Stimulated activated CD8-positive, alpha-beta memory T cell treated with anti-CD3 and anti-CD28 coated beads, Interleukin-7, amount 100 ng/mL, for 24 hours (primary cell): ENCODE results near the gene TRMU.
A peak's percentile ranks its signal among the peaks of the same experiment; 100 is the strongest.

Experiments used
- DNase-seq: peaks from one replicate; pipeline ENCODE4 v3.0.0-alpha.2; 2020; ENCODE audit warnings: low read depth

TRMU gene

DNA sequence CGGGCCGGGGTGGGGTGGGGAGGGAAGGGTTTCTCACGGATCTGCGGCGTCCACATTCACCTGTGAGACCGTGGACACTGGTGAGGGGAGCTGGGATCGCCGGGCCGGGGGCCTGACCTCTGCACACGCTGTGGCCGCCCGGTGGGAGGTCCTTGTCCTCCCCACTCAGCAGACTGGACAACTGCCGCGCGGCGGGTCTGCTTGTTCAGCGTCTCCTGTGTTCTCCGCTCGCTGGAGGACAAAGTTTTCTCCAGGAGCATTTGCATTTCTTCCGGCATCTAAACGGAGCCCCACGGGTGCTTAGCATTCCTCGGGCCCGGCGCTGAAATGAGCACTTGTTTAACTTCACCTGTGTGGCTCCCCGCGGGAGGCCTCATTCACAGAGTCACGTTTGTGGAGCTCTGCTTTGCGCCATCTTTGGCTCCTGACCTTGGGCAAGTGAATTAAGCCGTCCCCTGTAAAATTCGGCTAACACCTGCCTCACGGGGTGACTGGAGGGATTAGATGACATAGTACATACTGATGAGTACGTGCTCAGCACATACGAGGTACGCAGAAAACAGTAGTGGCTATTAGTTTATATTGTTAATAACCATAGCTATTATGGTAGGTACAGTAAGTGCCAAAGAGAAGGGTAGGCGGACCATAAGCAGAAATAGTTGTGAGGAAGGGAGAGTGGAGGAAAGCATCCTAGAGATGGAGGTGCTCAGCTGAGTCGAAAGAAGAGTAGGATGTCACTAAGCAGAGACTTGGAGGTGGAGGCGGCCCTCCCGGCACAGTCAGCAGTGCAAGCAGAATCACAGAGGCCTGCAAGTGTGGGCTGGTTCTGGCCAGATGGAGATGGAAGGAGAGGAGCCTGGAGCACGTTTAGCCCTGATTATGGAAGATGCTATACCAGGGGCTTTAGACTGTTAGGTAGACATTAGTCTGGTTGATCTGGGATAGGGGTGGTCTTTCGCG, 885 bp downstream of the TRMU start:
- no peak for DNase-seq

DNA sequence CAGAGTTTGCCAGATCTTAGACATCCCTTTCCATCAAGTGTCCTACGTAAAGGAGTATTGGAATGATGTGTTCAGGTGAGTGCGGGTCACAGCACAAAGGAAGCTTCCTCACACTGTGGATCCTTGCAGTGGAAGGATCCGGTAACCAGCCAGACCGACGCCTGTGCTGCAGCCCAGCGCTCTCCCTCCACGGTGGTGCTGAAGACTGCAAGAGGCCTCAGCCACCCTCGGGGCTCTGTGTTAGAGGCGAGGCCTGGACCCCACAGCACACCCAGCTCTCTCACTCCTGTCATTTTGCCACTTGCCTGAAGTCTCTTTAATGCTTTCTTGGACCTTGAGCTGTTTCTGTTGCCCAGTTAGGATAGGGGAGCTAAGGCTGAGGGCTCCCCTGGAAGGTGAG, 2.4 kb downstream of the TRMU start:
- no peak for DNase-seq

DNA sequence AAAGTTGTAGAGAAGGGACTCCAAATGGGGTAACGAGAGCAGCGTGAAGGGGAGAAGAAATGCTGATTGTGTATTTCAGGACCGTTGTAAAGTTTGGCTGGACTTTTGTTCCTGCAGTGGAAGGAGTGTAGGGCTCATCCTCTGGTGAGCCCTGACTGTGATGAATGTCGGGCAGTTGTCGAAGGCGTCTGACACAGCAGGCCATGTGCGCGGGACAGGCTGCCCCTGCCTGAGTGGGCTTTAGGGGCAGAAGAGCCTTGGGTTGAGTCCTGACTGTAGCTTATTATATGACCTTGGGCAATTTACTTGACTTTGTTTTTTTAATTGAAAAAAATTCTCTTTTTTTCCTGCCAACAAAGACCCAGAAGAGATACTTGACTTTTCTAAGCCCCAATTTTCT, 3.1 kb downstream of the TRMU start:
- no peak for DNase-seq

DNA sequence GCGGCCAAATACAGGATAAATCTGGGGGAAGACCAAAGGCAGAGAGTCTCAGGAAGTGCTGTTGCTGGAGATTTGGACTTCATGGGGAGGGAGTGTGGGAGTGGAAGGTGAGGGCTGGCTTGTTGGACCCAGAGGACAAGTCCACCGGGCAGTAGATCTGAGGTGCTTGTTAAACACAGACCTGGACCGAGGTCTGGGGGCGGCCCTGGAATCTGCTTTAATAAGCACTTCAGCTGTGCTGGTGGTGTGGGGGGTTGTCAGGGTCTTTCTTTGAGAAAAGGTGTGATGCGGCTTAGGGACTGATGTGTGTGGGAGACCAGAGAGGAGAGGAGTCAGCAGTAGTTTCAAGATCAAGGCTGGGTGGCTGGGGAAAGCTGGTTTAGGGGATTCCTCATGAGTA, 4.4 kb downstream of the TRMU start:
- DNase-seq, result no peak

DNA sequence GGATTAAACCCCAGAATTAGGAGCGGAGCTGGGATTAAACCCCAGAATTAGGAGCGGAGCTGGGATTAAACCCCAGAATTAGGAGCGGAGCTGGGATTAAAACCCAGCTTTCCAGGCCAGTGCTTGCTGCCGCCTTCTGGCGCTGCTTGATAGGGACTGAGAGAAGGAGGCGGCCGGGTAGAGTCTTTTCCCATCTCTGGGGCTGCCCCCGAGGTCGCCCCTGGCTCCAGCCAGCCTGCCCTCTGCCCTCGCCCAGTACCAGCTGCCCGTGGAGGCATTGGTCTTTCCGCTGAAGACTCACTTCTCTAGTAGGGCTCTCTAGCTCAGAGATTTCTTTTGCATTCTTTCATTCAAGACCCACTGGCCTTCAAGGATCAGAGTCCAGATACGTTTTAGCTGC, 5.2 kb downstream of the TRMU start:
- DNase-seq, result no peak

DNA sequence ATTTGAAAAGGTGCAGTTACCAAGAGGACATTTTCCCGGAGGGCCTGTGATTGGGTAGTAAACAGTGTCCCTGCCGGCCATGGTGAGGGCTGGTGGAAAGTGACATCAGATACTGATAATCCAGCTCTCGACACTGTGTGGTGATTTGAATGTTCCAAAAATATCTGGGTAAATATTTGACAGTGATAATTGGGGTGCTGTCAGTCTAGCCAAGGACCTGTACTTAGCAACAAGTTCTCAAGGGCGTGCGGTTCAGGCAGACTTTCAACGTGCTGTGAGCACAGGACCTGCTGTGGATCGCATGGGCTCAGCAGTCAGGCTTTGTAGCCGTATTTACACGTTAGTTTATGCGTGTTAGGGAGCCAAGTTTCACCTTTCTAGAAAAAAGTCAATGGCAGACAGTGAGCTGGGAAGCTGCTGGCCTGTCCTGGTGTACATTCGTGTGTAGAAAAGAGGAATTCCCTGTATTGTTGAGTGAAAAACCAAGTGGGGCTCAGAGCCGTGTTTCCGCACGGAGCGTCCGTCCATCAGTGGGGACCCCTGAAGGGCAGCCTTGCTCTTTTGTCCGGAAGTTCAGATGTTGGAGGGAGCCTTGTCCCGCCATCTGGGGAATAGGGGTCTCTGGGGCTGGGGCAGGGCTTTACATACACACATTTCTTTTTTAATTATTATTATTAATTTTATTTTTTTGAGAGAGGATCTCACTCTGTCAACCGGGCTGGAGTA, 11.3 kb downstream of the TRMU start:
- no peak for DNase-seq

DNA sequence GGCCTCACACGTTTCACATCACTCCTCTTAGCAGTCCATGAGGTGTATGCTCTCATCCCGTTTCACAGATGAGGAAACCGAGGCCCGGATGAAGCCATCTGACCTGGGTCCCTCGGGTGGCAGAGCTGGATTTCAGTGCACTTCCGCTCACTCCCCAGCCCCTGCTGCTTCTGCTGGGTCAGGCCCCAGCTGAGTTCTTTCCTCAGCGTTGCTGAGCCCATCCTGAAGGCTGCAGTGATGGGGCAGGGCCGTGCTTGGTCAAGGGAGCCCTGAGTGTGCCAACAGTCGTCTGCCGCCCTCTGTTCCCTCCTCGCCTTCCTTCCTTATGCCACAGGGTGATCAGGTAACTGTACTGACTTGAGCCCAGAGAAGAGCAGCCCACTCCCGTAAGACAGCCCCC, 12.1 kb downstream of the TRMU start:
- no peak for DNase-seq

DNA sequence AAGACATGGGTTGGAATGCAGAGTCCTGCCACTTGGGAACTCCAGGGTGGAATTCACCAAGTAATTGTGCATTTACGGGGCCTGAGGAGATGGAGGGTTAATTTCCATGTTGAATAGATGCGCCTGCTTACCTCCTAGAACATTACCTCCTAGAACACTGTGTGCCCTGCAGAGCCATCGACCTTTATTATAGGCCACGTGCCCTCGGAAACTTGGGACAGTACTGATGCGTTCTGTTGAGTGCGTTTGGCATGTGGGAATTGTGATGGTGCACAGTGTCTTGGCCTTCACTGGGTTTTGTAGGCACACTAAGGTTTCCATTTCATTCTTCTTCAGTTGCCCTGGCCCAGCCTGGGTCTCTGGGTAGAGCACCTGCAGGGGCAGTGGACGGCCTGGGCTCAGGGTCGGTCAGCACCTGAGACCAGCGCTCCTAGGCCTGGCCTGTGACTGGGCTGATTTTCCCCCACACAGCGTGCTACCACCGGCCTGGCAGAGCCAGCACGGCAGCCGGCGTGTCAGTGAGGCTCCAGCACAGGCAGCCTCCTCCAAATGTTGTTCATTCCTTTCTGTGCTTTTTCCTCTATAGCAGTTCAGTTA, 12.7 kb downstream of the TRMU start:
- DNase-seq, result no peak

DNA sequence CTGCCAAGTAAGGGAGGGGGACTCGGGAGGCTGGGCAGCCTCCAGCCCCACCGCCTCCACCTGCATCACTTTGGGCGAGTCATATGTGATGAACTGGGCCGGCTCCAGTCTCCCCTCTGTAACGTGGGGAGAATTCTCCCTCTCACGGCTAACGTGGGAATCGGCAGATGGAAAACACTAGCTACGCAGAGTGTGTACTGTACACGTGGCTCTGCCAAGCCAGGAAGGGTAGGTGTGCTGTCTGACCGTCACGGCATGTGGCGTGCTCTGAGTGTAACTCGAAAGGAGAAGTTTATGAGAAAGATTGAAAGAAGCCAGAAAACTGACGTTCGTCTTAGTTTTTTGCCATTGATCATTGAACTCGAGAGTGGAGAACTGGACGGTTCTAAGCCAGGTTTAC, 13.7 kb downstream of the TRMU start:
- no peak for DNase-seq

DNA sequence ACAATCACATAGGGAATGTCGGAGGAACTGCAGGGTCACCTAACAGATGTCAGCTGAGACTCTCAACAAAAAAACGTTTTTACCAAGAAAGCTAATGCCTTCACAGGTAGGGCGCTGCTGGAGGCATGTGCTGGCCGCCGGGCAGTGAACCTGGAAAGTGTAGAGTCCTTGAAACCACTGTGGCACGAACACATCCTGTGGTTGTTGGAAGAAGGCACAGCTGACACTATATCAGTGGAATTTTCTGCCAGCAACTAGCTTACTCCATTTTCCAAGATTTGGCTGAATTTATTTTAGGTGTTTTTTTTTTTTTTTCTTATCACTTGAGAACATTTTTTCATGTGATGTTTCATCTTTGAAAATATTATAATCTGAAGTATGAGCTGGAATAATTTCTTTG, 14.2 kb downstream of the TRMU start:
- no peak for DNase-seq

DNA sequence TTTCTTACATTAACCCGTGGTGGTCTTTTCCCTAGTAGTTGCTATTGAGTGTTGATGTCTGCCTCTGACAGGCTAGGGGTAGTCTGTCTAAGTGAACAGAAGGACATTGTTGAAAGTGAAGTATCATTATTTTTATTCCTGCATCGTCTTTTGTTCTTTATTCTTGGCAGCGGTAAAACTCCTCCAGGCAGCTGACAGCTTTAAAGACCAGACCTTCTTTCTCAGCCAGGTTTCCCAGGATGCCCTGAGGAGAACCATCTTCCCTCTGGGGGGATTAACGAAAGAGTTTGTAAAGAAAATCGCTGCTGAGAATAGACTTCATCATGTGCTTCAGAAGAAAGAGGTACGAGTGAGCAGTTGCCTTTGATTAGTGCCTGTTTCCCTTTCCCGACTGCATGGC, 14.6 kb downstream of the TRMU start:
- no peak for DNase-seq

DNA sequence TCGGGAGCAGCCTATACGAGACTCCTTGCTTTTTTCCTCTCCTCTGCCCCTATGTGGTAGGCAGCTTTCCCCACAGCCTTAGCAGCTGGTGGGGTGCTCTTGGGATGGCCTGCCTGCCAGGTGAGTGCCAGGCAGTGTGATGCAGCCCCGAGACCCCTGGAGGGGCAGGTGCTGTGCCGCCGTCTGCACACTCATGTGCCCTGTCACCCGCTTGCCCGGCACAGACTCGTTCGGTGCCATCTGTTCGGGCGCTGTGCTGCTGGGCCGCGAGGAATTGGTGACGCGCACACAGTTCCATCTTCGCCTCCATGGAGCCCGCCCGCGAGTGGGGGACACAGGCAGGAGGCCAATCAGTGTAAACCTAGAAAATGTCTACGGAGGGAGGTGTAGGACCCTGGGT, 15.1 kb downstream of the TRMU start:
- no peak for DNase-seq

DNA sequence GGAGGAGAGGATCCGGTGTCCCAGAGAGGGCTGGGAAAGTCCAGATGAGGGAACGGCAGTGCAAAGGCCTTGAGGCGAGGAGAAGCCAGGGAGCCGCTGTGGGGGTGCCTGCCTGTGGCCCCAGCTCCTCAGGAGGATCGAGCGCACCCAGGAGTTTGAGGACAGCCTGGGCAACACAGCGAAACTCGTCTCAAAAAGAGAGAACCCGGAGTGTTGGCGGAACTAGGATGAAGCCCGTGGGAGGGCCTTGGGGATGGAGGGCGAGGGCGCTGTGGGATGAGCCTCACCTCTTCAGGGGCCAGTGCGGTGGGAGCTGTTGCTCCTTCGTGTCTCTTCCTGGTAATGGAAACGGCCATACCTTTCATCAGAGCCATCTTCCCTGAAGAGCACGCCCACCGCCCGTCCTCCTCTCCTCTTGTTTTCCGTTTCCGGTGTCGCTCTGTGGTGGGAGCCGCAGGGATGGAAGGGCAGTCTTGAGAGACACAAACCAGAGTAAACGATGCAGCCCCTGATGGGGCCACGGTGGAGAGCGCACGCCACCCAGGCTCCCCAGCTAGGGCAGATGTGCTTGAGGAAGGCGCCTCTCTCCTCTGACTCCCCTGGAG, 15.7 kb downstream of the TRMU start:
- no peak for DNase-seq

DNA sequence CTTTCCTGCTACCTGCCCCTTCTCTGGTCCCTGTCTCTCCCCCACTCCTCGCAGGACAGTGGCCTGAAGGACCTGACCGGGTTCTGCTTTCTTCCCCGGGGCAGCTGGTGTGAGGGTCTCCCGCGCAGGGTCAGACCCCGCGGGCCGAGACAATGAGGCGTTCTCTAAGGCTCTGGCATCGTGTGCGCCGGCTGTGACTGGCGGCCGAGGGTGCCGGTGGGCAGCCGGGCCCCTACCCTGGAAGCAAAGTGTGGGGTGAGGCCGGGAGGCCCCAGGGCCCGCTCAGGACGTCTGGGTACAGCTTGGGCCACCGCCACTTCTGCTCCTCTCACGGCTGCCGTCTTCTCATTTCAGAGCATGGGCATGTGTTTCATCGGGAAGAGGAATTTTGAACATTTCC, 16.3 kb downstream of the TRMU start:
- DNase-seq, result no peak

DNA sequence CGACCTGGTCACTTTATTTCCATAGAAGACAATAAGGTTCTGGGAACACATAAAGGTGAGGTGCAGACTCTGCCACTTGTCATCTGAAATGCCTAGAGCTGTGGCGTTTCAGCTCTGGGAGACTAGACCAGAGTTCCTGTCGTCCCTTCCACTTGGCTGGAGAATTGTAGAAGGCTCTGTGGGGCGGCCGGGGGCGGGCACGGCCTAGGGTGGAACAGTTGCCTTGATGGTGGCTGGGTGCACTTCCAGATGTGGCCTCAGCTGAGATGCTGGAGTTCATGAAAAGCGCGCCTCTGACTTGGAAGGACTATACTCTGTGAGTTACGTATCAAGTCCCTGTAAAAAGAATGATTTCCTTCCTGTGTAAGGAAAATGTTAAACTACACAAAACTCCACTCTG, 16.8 kb downstream of the TRMU start:
- no peak for DNase-seq

DNA sequence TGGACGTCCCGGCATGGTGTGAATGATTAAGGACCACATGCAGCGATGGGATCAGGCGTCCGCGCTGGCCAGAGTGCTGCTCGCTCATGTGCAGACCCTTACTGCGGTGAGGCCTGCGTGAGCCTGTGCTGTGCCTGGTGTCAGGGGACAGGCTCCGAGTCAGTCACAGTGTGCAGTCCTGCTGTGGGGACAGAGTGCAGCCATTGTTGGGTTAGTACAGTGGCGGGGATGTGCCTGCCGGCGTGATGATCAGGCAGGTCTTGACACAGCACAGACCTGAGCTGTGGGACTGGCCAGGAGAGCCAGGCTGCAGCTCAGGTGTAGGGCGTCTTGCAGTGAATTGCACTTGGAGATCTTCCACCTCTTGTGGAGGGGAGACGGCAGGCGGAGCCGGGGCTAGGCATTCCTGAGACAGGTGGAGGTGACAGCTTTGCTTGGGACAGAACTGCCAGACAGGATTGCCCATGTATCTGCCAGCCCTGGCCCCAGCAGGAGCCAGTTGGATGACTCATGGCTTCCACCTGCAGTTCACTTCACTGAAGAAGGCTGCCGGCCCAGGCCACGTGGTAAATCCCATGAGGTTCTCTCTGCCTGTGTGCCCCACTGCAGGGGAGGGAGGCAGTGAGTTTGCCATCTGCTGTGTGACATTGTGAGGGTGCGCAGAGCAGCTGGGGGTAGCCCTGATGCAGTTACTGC, 17.3 kb downstream of the TRMU start:
- DNase-seq, result no peak

DNA sequence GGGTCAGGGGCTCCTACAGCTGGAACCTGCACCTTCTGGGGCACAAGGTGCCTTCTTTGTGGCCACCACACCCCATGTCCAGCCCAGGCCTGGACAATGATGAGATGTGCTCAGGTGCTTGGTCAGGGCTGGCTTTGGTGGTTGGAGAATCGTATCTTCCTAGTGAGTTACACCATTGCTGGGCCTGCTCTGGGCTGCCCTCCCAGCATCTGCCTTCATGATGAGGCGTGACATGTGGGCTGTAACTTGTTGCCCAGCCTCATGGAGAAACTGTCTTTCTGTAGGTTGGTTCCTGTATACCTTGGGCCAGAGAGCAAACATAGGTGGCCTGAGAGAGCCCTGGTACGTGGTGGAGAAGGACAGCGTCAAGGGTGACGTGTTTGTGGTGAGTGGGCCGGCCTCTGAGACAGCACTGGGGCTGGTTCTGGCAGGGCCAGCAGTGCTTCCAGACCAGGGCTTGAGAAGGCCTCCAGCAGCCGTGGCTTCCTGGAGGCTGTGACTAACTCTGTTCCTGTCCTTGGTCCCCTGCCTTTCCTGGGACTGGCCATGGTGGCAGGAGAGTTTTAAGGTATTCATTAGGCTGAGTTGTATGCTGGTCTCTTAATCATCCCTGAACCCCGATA, 18.1 kb downstream of the TRMU start:
- no peak for DNase-seq

DNA sequence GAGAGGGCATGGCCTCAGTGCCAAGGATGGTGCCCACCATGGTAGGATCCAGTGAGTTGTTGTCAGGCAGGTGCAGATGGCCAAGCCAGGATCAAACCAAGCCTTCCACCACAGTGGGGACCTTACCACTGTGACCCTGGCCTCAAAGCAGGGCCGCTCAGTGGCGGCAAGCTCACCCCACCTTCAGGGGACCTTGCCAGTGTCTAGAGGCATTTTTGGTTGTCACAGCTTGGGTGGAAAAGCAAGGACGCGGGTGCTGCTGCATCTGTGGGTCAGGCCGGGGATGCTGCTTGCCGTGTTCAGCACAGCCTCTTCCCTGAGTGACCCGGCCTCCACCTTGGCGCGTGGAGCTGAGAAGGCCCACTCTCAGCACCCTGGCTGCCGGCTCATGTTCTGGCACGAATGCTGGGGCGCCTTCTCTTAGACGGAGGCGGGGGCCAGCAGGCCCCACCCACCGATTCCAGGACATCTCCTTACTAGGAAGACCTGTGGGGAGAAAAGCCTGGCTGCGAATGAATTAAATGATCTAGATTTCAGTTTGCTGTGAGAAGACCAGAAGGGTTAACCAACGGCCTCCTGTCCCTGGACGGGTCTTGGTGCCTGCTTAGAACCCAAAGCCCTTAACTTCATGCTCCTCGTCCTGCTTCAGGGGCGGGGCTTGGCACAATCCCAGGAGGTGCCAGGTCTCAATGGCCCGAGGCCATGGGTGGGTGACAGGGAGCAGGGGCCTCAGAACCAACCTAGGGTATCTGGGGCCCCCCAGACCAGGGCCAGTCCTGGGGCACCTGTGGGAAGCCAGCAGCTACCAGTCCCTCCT, 18.9 kb downstream of the TRMU start:
- DNase-seq, result no peak

DNA sequence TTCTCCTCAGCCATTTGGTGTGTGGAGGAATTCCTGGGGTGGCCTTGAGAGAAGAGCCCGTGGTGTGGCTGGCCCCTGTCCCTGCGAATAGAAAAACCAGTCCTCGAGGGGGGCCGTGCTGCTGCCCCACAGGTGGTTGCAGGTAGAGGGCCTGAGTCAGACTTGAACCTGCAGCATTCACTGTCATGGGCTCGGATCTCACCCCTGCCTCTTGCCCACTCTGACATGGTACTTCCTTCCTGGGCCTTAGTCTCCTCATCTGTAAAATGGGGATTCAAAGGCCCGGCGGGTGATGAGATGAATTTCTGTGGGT, 19.4 kb downstream of the TRMU start:
- no peak for DNase-seq

DNA sequence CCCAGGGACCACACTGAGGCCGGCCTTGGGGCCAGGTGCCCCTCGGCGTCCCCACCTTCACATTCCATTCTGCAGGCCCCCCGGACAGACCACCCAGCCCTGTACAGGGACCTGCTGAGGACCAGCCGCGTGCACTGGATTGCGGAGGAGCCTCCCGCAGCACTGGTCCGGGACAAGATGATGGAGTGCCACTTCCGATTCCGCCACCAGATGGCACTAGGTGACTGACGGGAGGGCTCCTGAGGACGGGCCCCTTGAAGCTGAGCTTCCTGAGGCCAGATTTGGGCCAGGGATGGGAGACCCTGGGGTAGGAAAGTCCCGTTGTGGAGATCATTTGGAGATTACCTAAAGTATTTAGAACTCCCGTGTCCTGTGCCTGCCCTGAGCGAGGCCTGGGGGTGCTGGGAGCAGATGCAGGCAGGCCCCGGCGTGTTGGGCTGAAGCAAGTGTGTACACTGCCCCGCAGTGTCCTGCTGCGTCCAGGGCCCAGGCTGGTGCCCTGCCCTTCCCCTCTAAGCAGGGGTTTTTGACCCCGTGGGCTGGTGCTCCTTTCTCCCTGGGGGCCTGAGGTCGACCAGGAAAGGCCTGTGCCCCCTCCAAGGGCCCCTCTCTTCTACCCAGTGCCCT, 20.0 kb downstream of the TRMU start:
- DNase-seq, result peak; percentile 39
